22Rv1 (cell line): ENCODE measurements around the gene GCLC.
A peak's percentile ranks its signal among the peaks of the same experiment; 100 is the strongest.

Experiments
- CTCF ChIP-seq: fragments of 450-650 bp; IDR thresholded peaks from 2 replicates; pipeline ENCODE4 v1.5.1; 2017; ENCODE audit warnings: mild to moderate bottlenecking
- ZFX ChIP-seq: fragments of 450-650 bp; IDR thresholded peaks from 2 replicates; pipeline ENCODE4 v1.6.1; 2017; ENCODE audit warnings: antibody characterized with exemption, borderline replicate concordance

GRCh38 chr6:53513519-53513966 lies 31.4 kb downstream of the GCLC start:
- TF ChIP-seq CTCF: peak; percentile 53
- no peak for TF ChIP-seq ZFX
